Measurements from ENCODE around the gene MTHFR.

MTHFR gene

GRCh38 chr1:11837767-11838348 is 32.1 kb upstream of the MTHFR start:
- H3K4me3 ChIP-seq (ENCODE audit: low read depth, low read length): no peak overlapping the region
- TF ChIP-seq CTCF (IDR thresholded peaks at IDR 0.05; ENCODE audit: low read depth, low read length): no peak

- no peak overlapping the region for H3K4me3 ChIP-seq (ENCODE audit: low read depth, low read length)
- no peak for TF ChIP-seq CTCF (IDR thresholded peaks at IDR 0.05; ENCODE audit: low read depth, low read length)
Measured at GRCh38 chr1:11836955-11837766, 31.4 kb upstream of the MTHFR start.

GRCh38 chr1:11835441-11836225 is 29.9 kb upstream of the MTHFR start:
- no peak for TF ChIP-seq CTCF (IDR thresholded peaks at IDR 0.05; ENCODE audit: low read depth, low read length)
- no peak overlapping the region for H3K4me3 ChIP-seq (ENCODE audit: low read depth, low read length)

GRCh38 chr1:11833900-11834299 is 28.1 kb upstream of the MTHFR start:
- TF ChIP-seq CTCF (IDR thresholded peaks at IDR 0.05; ENCODE audit: low read depth, low read length): no peak

GRCh38 chr1:11833497-11833896 is 27.7 kb upstream of the MTHFR start:
- no peak overlapping the region for H3K4me3 ChIP-seq (ENCODE audit: low read depth, low read length)
- no peak for TF ChIP-seq CTCF (IDR thresholded peaks at IDR 0.05; ENCODE audit: low read depth, low read length)

More at GRCh38 chr1:11833900-11834299, 28.1 kb upstream of the MTHFR start:
- no peak overlapping the region for H3K4me3 ChIP-seq (ENCODE audit: low read depth, low read length)

GRCh38 chr1:11831945-11832725 is 26.4 kb upstream of the MTHFR start:
- no peak overlapping the region for H3K4me3 ChIP-seq (ENCODE audit: low read depth, low read length)
- TF ChIP-seq CTCF (IDR thresholded peaks at IDR 0.05; ENCODE audit: low read depth, low read length): no peak
